ENCODE measurements around the gene CRTC1. TPM values are rescaled to one million over a fixed set of nuclear protein-coding genes. Genes with fewer than 3 reads are reported as not detected.

Gene CRTC1
- total and polyA plus RNA-seq, 9 of the 15 experiments (the other 6 are each of a cell fraction or from before 2014, with no cell fraction given): 0.25 to 3.8 (median 1.2) TPM; not detected in 2

- H3K4me3 ChIP-seq: no peak overlapping the region
- H3K27me3 ChIP-seq (ENCODE audit: control insufficient read depth in 2 of 2, insufficient read depth in 2 of 2, low read length in 2 of 2): no peaks in the 10 kb centered on the region
- 33% methylated on average over 3 of the region's 4 CpGs for WGBS (ENCODE audit: insufficient coverage, low coverage, missing lambda C conversion rate)
- H3K9me1 ChIP-seq (ENCODE audit: control insufficient read depth, insufficient read depth, low read length): no peaks in the 10 kb centered on the region
- ChIA-PET POLR2A (interaction anchor here (1.1 kb wide), 1 partner anchor 14 kb away, joined by 3 read pairs; no protein-coding TSS in a partner anchor), CTCF (ENCODE audit: low intra/inter-chr PET ratio) (no interaction called here)
- no peak overlapping the region for H3K4me2 ChIP-seq (ENCODE audit: insufficient read depth, low read length)
- ATAC-seq (no peak), FAIRE-seq (no peak), DNase-seq (ENCODE audit: extremely low read depth in 1 of 4, low spot score in 3 of 4) (no peak)
- peaks cover 43% of the 10 kb centered on the region; the same call in 1 of the 2 replicates for H4K20me1 ChIP-seq (replicated peaks; ENCODE audit: control insufficient read depth, insufficient read depth, low read length)
- peaks cover 7 to 58% of the 10 kb centered on the region in 2 experiments; a peak in 4 of 5 replicates for H3K4me1 ChIP-seq (replicated peaks in 1 of 2; ENCODE audit: control insufficient read depth in 2 of 2, insufficient read depth in 2 of 2, low read length in 2 of 2)
- no peak overlapping the region; a peak in 1 of 4 replicates for H3K9ac ChIP-seq (ENCODE audit: insufficient read depth in 1 of 2, low read depth in 2 of 2, low read length in 2 of 2)
- no peaks in the 10 kb centered on the region; the same call in 2 of the 3 replicates for H3K36me3 ChIP-seq (ENCODE audit: control insufficient read depth, insufficient read depth, low read length)
- no peak overlapping the region for H2AFZ ChIP-seq (ENCODE audit: low read depth, low read length)
- in situ Hi-C loops (cut with MboI) (no loop called here), intact Hi-C loops (cut with micrococcal nuclease) (no loop called here)
- no peaks in the 10 kb centered on the region for H3K79me2 ChIP-seq (ENCODE audit: control insufficient read depth, insufficient read depth, low read length)
- no peak overlapping the region for H3K27ac ChIP-seq (ENCODE audit: extremely low read depth, low read depth, low read length)
- TF ChIP-seq ZBTB5 (IDR thresholded peaks at IDR 0.05) (no peak), NCOA1 (IDR thresholded peaks at IDR 0.05; ENCODE audit: low read depth) (no peak), MCM7 (IDR thresholded peaks at IDR 0.05) (no peak), NBN (IDR thresholded peaks at IDR 0.05; ENCODE audit: low read depth) (no peak), DIDO1 (tag; IDR thresholded peaks at IDR 0.05; ENCODE audit: low read depth) (no peak)
- no peaks in the 10 kb centered on the region for H3K9me3 ChIP-seq (replicated peaks; ENCODE audit: control insufficient read depth, insufficient read depth, low read depth, low read length)
- no TSS peak for BruUV-seq (replicated peaks)
Measured at GRCh38 chr19:18658366-18658855, 25.1 kb upstream of the CRTC1 start.

Data from K562 (cell line).